Coronary artery (tissue), 2 donors: ENCODE results near the gene HOXC5.

Source experiments
- DNase-seq: peaks from one replicate; pipeline ENCODE4 v3.0.0-alpha.2; 2017; ENCODE audit warnings: low spot score
- H3K27ac ChIP-seq, 2 donors: fragments of 200-600 bp; sonication (generic); one replicate each; pipeline ENCODE4 v1.5.1; 2016 to 2019
- H3K4me3 ChIP-seq: fragments of 200-600 bp; sonication (generic); 2 replicates; pipeline ENCODE4 v1.5.1; 2016; ENCODE audit warnings: mild to moderate bottlenecking, moderate library complexity
- TF ChIP-seq, protein P1 (sequence below): fragments of 200-600 bp; sonication (generic); IDR thresholded peaks from one replicate; pipeline ENCODE4 v1.5.1; 2019; ENCODE audit warnings: antibody characterized with exemption

The HOXC5 gene

DNA sequence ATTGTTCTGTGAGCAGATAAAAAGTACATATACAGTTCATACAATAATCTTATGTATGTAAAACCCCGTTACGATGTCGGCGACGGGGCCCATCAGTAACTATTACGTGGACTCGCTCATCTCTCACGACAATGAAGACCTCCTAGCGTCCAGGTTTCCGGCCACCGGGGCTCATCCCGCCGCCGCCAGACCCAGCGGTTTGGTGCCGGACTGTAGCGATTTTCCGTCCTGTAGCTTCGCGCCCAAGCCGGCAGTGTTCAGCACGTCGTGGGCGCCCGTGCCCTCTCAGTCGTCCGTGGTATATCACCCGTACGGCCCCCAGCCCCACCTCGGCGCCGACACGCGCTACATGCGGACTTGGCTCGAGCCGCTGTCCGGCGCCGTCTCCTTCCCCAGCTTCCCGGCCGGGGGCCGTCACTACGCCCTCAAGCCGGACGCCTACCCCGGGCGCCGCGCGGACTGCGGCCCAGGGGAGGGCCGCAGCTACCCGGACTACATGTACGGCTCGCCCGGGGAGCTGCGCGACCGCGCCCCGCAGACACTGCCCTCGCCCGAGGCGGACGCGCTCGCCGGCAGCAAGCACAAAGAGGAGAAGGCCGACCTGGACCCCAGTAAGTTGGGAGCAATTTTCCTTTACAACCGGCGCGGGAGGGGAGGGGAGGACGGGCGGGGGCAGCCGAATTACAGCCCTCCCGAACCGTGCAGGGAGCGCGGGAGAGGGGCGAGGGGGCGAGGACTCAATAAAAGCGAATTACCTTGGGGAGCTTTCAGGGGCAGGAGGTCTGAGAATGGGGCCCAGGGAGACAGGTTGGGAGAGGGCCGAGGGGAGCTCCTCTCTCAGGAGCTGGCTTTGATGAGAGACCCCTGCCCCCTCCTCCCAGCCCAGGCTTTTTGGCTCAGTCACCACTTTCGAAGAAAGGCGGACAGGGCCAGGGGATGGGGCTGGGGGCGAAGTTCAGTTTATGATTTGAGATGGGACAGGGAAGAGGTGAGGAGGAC lies 32.4 kb upstream of the HOXC5 start, which contains the start of gene HOXC9:
HOXC9 (plus strand) TSS at position 46 of the 999 bp plus-strand sequence; CDS start at position 74, 28 bp downstream.
- Histone ChIP-seq H3K4me3 (peak within 1 kb of the TSS; percentile 63), H3K27ac (no peak within 1 kb of the TSS)
- TF ChIP-seq, protein P1, sequence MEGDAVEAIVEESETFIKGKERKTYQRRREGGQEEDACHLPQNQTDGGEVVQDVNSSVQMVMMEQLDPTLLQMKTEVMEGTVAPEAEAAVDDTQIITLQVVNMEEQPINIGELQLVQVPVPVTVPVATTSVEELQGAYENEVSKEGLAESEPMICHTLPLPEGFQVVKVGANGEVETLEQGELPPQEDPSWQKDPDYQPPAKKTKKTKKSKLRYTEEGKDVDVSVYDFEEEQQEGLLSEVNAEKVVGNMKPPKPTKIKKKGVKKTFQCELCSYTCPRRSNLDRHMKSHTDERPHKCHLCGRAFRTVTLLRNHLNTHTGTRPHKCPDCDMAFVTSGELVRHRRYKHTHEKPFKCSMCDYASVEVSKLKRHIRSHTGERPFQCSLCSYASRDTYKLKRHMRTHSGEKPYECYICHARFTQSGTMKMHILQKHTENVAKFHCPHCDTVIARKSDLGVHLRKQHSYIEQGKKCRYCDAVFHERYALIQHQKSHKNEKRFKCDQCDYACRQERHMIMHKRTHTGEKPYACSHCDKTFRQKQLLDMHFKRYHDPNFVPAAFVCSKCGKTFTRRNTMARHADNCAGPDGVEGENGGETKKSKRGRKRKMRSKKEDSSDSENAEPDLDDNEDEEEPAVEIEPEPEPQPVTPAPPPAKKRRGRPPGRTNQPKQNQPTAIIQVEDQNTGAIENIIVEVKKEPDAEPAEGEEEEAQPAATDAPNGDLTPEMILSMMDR = no peak
- no peak for DNase-seq

DNA sequence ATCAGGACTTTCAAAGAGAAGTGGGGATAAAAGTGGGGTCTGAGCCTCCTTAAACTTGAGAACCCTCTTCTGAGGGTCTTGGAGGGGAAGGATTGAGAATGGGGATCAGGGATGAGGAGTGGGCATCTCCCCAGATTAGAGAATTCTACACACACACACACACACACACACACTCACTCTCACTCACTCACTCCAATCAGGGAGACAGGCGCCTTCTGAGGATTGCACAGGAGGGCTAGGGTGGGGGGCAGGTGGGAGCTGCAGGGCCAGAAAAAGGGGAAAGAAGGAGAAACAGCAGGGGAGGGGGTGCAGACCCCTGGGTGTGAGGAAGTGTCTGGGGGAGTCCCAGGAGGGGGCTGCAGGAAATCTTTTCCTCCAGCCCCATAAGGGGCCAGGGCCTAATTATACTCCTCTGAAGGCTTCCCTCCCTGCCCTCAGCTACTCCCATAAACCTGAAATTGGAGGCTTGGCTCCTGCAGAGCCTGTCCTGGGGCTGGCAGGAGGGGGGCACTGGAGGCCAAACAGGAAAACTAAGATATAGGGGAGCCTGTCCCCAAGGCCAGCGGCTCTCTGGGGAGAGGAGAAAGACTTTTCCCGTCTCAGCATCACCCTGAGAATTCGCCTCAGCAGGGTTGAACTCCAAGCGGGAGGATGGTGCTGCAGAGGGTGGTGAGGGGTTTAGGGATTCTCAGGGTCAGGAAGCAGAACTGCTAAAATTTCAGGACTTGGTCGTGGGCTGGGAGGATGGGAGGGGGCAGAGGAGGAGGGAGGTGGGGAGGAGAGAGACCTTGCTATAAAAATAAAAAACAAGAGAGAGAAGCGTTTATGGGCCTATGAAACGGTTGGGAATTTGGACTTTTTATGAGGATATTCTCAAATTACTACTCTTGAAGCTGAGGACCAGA lies 31.3 kb upstream of the HOXC5 start:
- no peak overlapping the region for H3K4me3 ChIP-seq
- no peak overlapping the region for H3K27ac ChIP-seq
- TF ChIP-seq, protein P1 = no peak
- DNase-seq = no peak

DNA sequence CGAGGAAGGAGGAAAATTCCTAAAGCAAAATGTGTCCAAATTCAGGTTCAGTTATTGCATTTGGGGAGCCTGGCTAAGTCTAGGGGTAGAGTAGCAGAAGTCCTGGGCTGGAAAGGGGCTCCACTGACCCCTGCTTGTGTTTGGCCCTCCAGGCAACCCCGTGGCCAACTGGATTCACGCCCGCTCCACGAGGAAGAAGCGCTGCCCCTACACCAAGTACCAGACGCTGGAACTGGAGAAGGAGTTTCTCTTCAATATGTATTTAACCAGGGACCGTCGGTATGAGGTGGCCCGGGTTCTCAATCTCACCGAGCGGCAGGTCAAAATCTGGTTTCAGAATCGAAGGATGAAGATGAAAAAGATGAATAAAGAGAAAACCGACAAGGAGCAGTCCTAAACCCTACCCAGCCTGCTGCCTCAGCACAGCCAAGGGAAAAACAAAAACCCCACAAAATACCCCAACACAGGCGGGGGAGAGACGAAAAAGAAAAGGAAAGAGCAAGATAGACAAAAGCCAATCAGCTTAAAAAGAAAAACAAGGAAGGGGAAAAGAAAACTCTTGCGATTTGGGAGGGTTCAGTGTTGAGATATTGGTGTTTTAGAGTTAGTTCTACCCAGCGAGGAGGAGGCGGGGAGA lies 30.5 kb upstream of the HOXC5 start:
- Histone ChIP-seq H3K27ac (no peak overlapping the region), H3K4me3 (no peak overlapping the region)
- DNase-seq = no peak
- TF ChIP-seq, protein P1 = no peak

DNA sequence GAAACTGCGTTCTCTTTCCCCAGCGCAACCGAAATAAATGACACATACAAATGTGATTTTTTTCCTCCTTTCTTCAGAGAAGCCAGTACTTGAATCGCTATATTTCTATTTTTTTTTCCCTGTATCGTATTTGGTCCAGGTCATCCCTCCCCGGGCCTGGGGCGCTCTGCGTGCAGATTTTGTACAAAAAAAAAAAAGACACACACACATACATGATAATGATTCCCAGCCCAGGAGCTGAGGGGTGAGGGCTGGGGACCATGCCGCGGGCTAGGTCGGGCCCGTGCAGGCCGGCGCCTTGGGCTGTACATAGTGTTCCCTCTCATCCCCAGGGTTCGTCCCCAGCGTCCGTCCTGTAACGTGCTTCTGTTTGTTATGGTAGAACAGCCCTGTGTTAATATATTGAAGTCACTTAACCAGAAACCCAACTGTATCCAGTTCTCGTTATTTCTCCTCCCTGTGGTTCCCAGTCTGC lies 29.9 kb upstream of the HOXC5 start:
- DNase-seq = no peak
- TF ChIP-seq, protein P1 = no peak
- Histone ChIP-seq H3K4me3 (no peak overlapping the region), H3K27ac (no peak overlapping the region)

DNA sequence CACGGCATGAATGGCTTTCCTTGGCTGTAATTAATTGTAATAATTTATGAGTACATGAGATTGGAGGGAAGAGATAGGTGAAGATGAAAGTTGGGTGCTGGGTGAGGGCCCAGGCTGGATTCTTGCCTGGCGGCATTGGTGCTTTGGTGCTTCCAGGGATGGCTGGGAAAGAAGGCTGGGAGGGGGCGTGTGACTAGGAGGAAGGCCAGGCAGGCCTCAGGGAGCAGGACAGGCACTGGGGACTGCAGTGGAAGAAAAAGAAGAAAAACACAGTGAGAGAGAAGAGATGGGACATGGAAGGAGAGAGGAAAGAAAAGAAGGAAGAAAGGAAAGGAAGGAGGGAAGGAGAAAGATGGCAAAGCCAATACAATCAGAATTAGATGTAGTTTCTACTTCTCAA lies 29.2 kb upstream of the HOXC5 start:
- Histone ChIP-seq H3K4me3 (no peak overlapping the region), H3K27ac (no peak overlapping the region)
- no peak for DNase-seq
- TF ChIP-seq, protein P1 = no peak

DNA sequence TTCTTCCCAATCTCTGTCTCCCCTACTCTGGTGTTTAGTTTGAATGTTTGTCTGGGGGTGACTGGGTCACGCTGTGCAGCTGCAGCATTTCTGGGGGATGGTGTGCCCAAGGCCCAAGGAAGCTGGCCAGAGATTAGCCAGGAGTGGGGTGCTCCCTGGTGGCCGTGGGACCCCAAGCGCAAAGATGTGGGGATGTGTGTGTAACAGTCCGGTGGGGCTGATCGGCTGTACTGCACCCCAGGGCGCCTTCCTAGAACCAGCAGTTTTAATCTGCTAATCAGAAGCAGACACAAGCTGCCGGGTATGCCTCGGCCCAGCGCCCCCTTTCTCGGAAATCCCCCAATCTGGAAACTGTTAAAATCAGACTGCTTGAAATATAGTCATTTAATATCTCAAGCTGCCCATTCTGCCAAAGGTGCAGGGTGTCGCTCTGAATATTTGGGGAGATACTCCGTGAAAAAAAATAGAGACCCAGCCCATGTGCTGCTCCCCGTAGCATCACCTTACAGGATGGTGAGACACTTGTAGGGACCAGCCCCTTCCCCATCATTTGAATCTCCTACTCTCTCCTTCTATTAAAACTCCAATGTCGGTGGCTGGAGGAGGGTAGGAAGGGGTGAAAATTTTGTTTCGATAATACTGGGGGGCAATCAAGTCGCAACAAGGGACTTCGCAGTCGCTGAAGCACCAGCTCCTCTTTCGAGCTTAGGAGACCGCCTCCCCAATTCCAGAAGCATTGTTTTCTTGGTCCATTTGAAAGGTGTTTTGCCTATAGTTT lies 28.6 kb upstream of the HOXC5 start:
- no peak for DNase-seq
- TF ChIP-seq, protein P1 = no peak
- Histone ChIP-seq H3K27ac (no peak overlapping the region), H3K4me3 (no peak overlapping the region)
